WI38 (cell line): Measurements from ENCODE around the gene RAB36.

Experiments
- H3K4me3 ChIP-seq: 2 replicates; pipeline ENCODE4 v1.5.1; 2011; ENCODE audit warnings: low read depth, mild to moderate bottlenecking, control low read depth, low read length
- TF ChIP-seq, protein P1 (sequence below): IDR thresholded peaks from 2 replicates; pipeline ENCODE4 v1.5.1; 2012; ENCODE audit warnings: low read depth, mild to moderate bottlenecking, control low read depth, low read length

Gene RAB36

DNA sequence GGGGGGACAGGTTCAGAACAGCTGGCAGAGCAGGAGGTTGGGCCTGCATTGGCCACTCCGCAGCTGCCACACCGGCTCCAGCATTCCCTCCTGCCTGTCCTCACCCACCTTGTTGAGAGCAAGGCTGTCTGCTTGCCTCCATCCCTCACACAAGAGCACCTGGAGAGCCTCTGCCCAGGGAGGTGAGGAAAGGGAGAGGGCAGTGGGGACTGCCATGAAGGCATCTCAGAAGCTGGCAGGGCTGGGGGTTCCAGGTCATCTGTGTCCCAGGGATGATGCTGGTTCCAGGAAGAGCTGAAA lies 30.6 kb upstream of the RAB36 start:
- TF ChIP-seq, protein P1, sequence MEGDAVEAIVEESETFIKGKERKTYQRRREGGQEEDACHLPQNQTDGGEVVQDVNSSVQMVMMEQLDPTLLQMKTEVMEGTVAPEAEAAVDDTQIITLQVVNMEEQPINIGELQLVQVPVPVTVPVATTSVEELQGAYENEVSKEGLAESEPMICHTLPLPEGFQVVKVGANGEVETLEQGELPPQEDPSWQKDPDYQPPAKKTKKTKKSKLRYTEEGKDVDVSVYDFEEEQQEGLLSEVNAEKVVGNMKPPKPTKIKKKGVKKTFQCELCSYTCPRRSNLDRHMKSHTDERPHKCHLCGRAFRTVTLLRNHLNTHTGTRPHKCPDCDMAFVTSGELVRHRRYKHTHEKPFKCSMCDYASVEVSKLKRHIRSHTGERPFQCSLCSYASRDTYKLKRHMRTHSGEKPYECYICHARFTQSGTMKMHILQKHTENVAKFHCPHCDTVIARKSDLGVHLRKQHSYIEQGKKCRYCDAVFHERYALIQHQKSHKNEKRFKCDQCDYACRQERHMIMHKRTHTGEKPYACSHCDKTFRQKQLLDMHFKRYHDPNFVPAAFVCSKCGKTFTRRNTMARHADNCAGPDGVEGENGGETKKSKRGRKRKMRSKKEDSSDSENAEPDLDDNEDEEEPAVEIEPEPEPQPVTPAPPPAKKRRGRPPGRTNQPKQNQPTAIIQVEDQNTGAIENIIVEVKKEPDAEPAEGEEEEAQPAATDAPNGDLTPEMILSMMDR, result no peak
- no peak overlapping the region for H3K4me3 ChIP-seq

DNA sequence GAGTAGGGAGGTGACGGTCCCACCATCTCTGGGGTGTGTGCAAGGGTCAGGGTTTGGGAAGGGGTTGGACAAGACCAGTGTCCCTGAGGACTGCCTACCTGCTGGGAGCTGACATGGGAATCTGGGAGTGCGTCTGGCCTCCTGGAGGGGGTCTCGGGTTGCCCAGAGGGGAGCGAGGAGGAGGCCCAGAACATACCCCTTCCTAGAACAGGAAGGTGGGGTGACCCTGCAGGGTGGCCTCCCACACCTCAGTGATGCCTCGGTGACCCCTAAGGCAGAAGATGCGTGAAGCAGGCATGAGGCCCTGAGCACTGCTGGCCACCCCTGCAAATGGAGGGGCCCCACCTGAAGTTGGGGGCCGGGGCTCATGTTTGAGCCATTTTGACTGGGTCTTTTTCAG lies 29.9 kb upstream of the RAB36 start:
- no peak overlapping the region for H3K4me3 ChIP-seq
- TF ChIP-seq, protein P1, result no peak

- no peak overlapping the region for H3K4me3 ChIP-seq
- TF ChIP-seq, protein P1, result no peak
Measured at GRCh38 chr22:23115825-23116494, 29.3 kb upstream of the RAB36 start.

DNA sequence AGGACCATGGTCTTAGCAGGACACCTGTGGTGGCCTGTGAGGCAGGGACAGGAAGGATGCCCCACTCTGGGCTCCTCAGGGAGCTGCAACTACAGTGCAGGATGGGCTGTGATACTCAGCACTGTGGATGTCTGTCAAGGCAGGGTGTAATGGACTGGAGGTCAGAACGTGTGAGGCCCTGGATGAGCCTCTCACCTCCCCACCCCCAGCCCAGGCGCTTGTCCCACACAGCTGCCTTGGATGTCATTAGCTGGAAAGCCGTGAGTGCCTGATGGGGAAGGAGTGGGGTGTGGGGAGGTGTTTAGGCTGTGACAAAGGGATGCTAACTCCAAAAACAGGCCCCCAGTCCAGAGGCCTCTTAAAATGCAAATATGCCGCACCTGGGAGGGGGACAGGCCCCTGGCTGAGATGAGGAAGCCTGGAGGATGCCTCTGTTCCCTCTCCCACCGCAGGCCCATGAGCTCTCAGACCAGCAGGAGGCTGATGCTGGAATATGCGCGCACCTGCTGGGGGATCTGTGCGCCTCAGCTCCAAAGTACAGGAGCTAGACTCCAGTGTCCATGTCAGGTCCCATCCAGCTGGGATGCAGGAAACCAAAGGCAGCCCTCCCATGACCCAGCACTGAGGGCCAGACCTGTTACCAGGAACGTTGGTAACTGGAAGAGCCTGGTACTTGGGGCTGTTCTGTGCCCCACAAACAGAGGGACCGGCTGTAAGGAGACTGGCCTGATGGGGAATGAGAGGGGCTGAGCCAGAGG lies 28.6 kb upstream of the RAB36 start:
- TF ChIP-seq, protein P1, result no peak
- H3K4me3 ChIP-seq, result no peak overlapping the region

DNA sequence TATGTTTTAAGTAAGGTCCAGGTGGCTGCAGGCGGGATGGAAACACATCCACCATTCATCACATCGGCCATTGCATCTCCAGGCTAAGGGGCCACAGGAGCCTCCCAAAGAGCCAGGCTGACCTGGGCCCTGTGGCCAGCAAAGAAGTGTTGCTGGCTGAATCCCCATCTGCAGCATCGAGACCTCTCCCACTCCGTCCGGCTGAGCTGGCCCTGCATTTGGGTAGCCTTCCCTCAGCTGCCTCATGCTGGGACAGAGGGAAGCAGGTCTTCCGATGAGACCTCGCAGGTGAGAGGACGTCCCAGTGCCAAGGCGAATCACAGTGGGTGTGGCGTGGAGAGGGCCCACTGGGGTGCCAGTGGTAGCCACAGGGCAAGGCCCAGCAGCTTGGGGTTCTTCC lies 28.0 kb upstream of the RAB36 start:
- TF ChIP-seq, protein P1, result no peak
- no peak overlapping the region for H3K4me3 ChIP-seq

DNA sequence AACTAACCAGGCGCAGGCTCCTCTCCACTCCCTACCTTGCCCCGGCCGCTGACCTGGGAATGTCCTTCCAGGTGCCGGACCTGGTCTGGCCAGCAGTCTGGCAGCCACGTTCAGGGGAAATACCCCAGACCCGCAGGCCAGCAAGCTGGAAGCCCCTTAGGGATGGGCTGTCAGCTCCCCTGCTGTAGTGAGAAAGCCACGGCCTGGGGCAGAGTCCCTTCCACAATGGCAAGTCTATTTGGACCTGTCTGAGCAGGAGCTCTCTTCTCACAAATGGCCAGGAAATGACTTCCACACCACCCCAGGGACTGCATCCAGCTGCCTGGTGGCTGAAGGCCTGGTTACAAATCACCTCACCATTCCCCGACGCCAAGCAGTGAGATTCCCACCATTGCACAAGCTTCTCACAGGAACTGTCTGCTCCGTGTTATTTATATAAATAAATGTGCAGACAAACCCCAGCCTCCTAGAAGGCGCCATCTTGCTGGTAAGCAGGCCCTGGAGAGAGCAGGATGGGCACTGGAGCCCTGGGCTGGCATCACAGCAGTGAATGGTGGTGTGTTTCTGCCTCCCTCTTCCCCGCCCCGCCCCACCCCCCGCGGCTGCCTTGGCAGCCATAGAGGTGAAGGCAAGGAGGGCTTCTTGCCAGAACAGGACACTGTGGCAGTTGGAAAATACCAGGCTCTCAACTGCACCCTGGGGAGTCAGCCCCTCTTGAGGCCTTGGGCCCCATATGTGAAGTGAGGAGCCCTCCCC lies 27.2 kb upstream of the RAB36 start:
- TF ChIP-seq, protein P1, result no peak
- no peak overlapping the region for H3K4me3 ChIP-seq
